ENCODE results near the gene ZNF784. TPM values are rescaled to one million over a fixed set of nuclear protein-coding genes. Genes with fewer than 3 reads are reported as not detected.

ZNF784 gene
- total and polyA plus RNA-seq, 2 of the 13 experiments (the other 11 are each of a cell fraction or from before 2014, with no cell fraction given), result 4.1 to 4.2 TPM

DNA sequence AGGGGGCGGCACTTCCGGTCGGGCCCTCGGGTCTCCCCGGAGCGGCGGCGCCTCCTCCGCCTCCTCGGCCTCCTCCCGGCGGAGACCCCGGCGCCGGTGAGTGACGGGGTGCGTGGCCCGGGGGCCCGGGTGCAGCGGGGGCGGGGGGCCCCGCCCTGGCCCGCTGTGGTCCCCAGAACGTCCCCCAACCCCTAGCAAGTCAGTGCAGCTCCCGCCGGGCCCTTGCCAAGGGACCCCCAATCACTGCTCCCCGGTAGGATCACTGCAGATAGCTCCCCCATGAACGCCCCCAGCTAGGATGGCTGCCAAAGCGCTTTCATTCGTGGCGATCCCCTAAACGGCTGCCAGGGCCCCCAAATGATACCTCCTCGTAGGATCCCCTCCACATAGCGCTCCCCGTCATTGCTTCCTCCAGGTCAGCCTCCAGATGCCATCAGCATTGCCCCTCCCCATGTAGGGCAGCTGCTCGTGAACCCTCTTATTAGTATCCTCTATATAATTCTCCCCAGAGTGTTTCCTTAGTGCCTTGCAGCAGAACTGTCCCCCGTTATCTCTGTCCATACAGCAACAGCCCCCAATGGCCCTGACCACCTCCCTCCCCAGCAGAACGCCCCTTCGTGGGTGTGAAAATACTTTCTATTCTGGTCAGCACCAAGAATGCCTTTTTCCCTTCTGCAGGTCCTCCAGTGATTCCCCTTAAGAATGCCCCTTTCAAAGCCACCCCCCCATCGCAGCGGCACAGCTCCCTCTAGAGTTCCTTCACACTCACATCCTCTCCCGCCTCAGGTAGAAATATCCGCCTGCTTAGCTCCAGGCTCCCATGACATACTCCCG lies 18.5 kb downstream of the ZNF784 start, which contains the start of gene ZNF865 (continued):
- TF ChIP-seq, protein P1, sequence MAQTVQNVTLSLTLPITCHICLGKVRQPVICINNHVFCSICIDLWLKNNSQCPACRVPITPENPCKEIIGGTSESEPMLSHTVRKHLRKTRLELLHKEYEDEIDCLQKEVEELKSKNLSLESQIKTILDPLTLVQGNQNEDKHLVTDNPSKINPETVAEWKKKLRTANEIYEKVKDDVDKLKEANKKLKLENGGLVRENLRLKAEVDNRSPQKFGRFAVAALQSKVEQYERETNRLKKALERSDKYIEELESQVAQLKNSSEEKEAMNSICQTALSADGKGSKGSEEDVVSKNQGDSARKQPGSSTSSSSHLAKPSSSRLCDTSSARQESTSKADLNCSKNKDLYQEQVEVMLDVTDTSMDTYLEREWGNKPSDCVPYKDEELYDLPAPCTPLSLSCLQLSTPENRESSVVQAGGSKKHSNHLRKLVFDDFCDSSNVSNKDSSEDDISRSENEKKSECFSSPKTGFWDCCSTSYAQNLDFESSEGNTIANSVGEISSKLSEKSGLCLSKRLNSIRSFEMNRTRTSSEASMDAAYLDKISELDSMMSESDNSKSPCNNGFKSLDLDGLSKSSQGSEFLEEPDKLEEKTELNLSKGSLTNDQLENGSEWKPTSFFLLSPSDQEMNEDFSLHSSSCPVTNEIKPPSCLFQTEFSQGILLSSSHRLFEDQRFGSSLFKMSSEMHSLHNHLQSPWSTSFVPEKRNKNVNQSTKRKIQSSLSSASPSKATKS (CRISPR knock-in tag; IDR thresholded peaks at IDR 0.05), result no peak
- TF ChIP-seq FOXP1 (IDR thresholded peaks at IDR 0.05) (no peak), FOXP1 (CRISPR knock-in tag; IDR thresholded peaks at IDR 0.05) (no peak), SMAD9 (CRISPR knock-in tag; IDR thresholded peaks at IDR 0.05) (no peak), SNAPC2 (CRISPR knock-in tag; IDR thresholded peaks at IDR 0.05) (no peak), SIN3A (IDR thresholded peaks at IDR 0.05; ENCODE audit: borderline replicate concordance, low read depth, low read length) (peak; percentile 43; the same call in 1 of the 2 replicates), EEA1 (CRISPR knock-in tag; IDR thresholded peaks at IDR 0.05; ENCODE audit: borderline replicate concordance) (peak; percentile 25; the same call in 1 of the 2 replicates), ZNF24 (IDR thresholded peaks at IDR 0.05) (no peak), ZNF549 (CRISPR knock-in tag; IDR thresholded peaks at IDR 0.05) (no peak), IRF2 (CRISPR knock-in tag; IDR thresholded peaks at IDR 0.05) (no peak), FIP1L1 (IDR thresholded peaks at IDR 0.05; ENCODE audit: borderline replicate concordance, insufficient read depth, low read depth, low read length) (no peak), PCBP2 (optimal IDR thresholded peaks at IDR 0.05; ENCODE audit: low read depth, low read length, poor library complexity, severe bottlenecking) (no peak), PHF20 (CRISPR knock-in tag; IDR thresholded peaks at IDR 0.05) (no peak; the same call in 1 of the 2 replicates), AGO1 (IDR thresholded peaks at IDR 0.05; ENCODE audit: low read depth, low read length, poor library complexity, severe bottlenecking) (no peak), MTF1 (CRISPR knock-in tag; IDR thresholded peaks at IDR 0.05) (no peak), PTBP1 (IDR thresholded peaks at IDR 0.05; ENCODE audit: low read depth, low read length, poor library complexity, severe bottlenecking) (no peak), ZNF343 (CRISPR knock-in tag; IDR thresholded peaks at IDR 0.05) (no peak), STAT5B (CRISPR knock-in tag; IDR thresholded peaks at IDR 0.05) (no peak), ZNF670 (CRISPR knock-in tag; IDR thresholded peaks at IDR 0.05; ENCODE audit: borderline replicate concordance) (no peak), ZZZ3 (CRISPR knock-in tag; IDR thresholded peaks at IDR 0.05; ENCODE audit: borderline replicate concordance) (no peak)
- TF ChIP-seq, protein P2, sequence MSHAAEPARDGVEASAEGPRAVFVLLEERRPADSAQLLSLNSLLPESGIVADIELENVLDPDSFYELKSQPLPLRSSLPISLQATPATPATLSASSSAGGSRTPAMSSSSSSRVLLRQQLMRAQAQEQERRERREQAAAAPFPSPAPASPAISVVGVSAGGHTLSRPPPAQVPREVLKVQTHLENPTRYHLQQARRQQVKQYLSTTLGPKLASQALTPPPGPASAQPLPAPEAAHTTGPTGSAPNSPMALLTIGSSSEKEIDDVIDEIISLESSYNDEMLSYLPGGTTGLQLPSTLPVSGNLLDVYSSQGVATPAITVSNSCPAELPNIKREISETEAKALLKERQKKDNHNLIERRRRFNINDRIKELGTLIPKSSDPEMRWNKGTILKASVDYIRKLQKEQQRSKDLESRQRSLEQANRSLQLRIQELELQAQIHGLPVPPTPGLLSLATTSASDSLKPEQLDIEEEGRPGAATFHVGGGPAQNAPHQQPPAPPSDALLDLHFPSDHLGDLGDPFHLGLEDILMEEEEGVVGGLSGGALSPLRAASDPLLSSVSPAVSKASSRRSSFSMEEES (CRISPR knock-in tag; IDR thresholded peaks at IDR 0.05), result no peak
- TF ChIP-seq, protein P3, sequence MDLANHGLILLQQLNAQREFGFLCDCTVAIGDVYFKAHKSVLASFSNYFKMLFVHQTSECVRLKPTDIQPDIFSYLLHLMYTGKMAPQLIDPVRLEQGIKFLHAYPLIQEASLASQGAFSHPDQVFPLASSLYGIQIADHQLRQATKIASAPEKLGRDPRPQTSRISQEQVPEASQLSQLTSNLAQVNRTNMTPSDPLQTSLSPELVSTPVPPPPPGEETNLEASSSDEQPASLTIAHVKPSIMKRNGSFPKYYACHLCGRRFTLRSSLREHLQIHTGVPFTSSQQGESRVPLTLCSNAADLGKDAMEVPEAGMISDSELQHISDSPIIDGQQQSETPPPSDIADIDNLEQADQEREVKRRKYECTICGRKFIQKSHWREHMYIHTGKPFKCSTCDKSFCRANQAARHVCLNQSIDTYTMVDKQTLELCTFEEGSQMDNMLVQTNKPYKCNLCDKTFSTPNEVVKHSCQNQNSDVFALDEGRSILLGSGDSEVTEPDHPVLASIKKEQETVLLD (CRISPR knock-in tag; IDR thresholded peaks at IDR 0.05; ENCODE audit: low read depth), result 0 out of 2 replicates have a peak, but pooled peaks have one; percentile 14
- TF ChIP-seq, protein P4, sequence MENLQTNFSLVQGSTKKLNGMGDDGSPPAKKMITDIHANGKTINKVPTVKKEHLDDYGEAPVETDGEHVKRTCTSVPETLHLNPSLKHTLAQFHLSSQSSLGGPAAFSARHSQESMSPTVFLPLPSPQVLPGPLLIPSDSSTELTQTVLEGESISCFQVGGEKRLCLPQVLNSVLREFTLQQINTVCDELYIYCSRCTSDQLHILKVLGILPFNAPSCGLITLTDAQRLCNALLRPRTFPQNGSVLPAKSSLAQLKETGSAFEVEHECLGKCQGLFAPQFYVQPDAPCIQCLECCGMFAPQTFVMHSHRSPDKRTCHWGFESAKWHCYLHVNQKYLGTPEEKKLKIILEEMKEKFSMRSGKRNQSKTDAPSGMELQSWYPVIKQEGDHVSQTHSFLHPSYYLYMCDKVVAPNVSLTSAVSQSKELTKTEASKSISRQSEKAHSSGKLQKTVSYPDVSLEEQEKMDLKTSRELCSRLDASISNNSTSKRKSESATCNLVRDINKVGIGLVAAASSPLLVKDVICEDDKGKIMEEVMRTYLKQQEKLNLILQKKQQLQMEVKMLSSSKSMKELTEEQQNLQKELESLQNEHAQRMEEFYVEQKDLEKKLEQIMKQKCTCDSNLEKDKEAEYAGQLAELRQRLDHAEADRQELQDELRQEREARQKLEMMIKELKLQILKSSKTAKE (CRISPR knock-in tag; IDR thresholded peaks at IDR 0.05; ENCODE audit: borderline replicate concordance), result no peak

Measured in HepG2 (cell line).